GM12878 (cell line): ENCODE measurements around the gene ENOX1. TPM values are rescaled to one million over a fixed set of nuclear protein-coding genes. Genes with fewer than 3 reads are reported as not detected.

Experiments
- ATAC-seq: fragments of 200-7000 bp; cut with Tn5 transposase; 3 replicates; pipeline ENCODE4 v1.9.1; 2020; ENCODE audit warnings: mild to moderate bottlenecking, moderate library complexity
- BruUV-seq: library from RNA; stranded (reverse); fragments of 400-500 nt; replicated peaks from 2 replicates; lab custom pipeline; 2021; lab: Mats Ljungman, UMichigan
- CTCF ChIA-PET: fragments of 300-600 bp; sonication (Branson Sonifier 250); formaldehyde crosslinking; extraction: SDS; loops from one replicate; lab custom pipeline; 2021; ENCODE audit warnings: inconsistent platforms; lab: Yijun Ruan, JAX
- POLR2A ChIA-PET: fragments of 350-600 bp; formaldehyde crosslinking; extraction: SDS; loops from one replicate; lab custom pipeline; 2021; ENCODE audit warnings: inconsistent platforms; lab: Charles Lee
- RAD21 ChIA-PET: fragments of 300-600 bp; sonication (Branson Sonifier 250); formaldehyde crosslinking; loops from one replicate; lab custom pipeline; 2023; ENCODE audit warnings: antibody characterized with exemption; ENCODE audit not compliant: unreplicated experiment; lab: Charles Lee
- SMC1A ChIA-PET: fragments of 300-600 bp; sonication (Branson Sonifier 250); formaldehyde crosslinking; loops from one replicate; lab custom pipeline; 2023; ENCODE audit not compliant: unreplicated experiment, uncharacterized antibody; lab: Charles Lee
- DNase-seq: peaks from one replicate; pipeline ENCODE4 v3.0.0-alpha.2; 2011; ENCODE audit warnings: low read depth, low spot score
- FAIRE-seq: peaks from 3 replicates; lab custom pipeline; 2011; peaks lifted over from hg19 to GRCh38; lab: Jason Lieb, UNC
- H2AFZ ChIP-seq: 2 replicates; pipeline ENCODE4 v1.6.0; 2011; ENCODE audit warnings: low read depth, low read length, control low read depth; ENCODE audit not compliant: control insufficient read depth
- H3K27ac ChIP-seq: 2 replicates; pipeline ENCODE4 v1.5.1; 2011; ENCODE audit warnings: control low read depth; ENCODE audit not compliant: control insufficient read depth, insufficient read depth
- H3K27me3 ChIP-seq, 2 experiments: replicated peaks in 1 of 2; 2 replicates each; pipeline versions ENCODE4 v1.6.0 to v1.6.1; 2011; ENCODE audit warnings: low read length in 1 of 2; ENCODE audit not compliant: control insufficient read depth in 2 of 2, insufficient read depth in 2 of 2
- H3K36me3 ChIP-seq, 2 experiments: 2 replicates each; pipeline ENCODE4 v1.5.1; 2011; ENCODE audit warnings: low read length in 1 of 2; ENCODE audit not compliant: control insufficient read depth in 2 of 2, insufficient read depth in 2 of 2
- H3K4me1 ChIP-seq: 2 replicates; pipeline ENCODE4 v1.6.1; 2011; ENCODE audit warnings: mild to moderate bottlenecking, low read length, moderate library complexity, mixed read lengths; ENCODE audit not compliant: control insufficient read depth, insufficient read depth
- H3K4me2 ChIP-seq: 2 replicates; pipeline ENCODE4 v1.6.0; 2011; ENCODE audit warnings: control low read depth; ENCODE audit not compliant: control insufficient read depth, insufficient read depth
- H3K4me3 ChIP-seq: fragments of 200-600 bp; sonication (generic); 2 replicates; pipeline ENCODE4 v1.5.1; 2016
- H3K79me2 ChIP-seq: 2 replicates; pipeline ENCODE4 v1.6.0; 2011; ENCODE audit warnings: low read length; ENCODE audit not compliant: control insufficient read depth, insufficient read depth
- H3K9ac ChIP-seq: 2 replicates; pipeline ENCODE4 v1.8.0; 2011; ENCODE audit warnings: low read length, control low read depth, mixed read lengths; ENCODE audit not compliant: control insufficient read depth, insufficient read depth
- H3K9me3 ChIP-seq: replicated peaks from 3 replicates; pipeline ENCODE4 v1.5.1; 2011; ENCODE audit warnings: mild to moderate bottlenecking, low read length; ENCODE audit not compliant: control insufficient read depth, insufficient read depth
- H4K20me1 ChIP-seq: 2 replicates; pipeline ENCODE4 v1.6.0; 2011; ENCODE audit not compliant: control insufficient read depth, insufficient read depth
- BCLAF1 ChIP-seq: fragments of 450-650 bp; IDR thresholded peaks from 2 replicates; pipeline ENCODE4 v1.6.1; 2017; ENCODE audit warnings: antibody characterized with exemption, mild to moderate bottlenecking, moderate library complexity
- CEBPB ChIP-seq, 2 experiments: fragments of 150-350 bp in 1 of 2; IDR thresholded peaks; 2 replicates each; pipeline ENCODE4 v1.6.1; 2012 to 2014; ENCODE audit warnings: low read depth in 2 of 2, low read length in 2 of 2, borderline replicate concordance in 1 of 2, inconsistent platforms in 1 of 2
- DPF2 ChIP-seq: fragments of 450-650 bp; IDR thresholded peaks from 2 replicates; pipeline ENCODE4 v1.6.1; 2017; ENCODE audit warnings: mild to moderate bottlenecking
- FOXK2 ChIP-seq: fragments of 450-650 bp; IDR thresholded peaks from 2 replicates; pipeline ENCODE4 v1.6.1; 2017; ENCODE audit warnings: mild to moderate bottlenecking, moderate library complexity
- GATAD2B ChIP-seq: fragments of 450-650 bp; conservative IDR thresholded peaks from 2 replicates; pipeline ENCODE4 v1.6.1; 2017; ENCODE audit warnings: low read depth, mild to moderate bottlenecking, moderate library complexity
- MEF2A ChIP-seq: IDR thresholded peaks from 2 replicates; pipeline ENCODE4 v1.6.1; 2011; ENCODE audit warnings: low read depth, mild to moderate bottlenecking, low read length, moderate library complexity; ENCODE audit not compliant: insufficient read depth
- NR2F1 ChIP-seq: fragments of 450-650 bp; conservative IDR thresholded peaks from 2 replicates; pipeline ENCODE4 v1.6.1; 2017; ENCODE audit warnings: mild to moderate bottlenecking
- PAX8 ChIP-seq: fragments of 450-650 bp; IDR thresholded peaks from 2 replicates; pipeline ENCODE4 v1.6.1; 2017; ENCODE audit warnings: mild to moderate bottlenecking, moderate library complexity
- POU2F2 ChIP-seq: IDR thresholded peaks from 3 replicates; pipeline ENCODE4 v1.6.1; 2011; ENCODE audit warnings: low read depth, mild to moderate bottlenecking, low read length, borderline replicate concordance
- SPI1 ChIP-seq: IDR thresholded peaks from 2 replicates; pipeline ENCODE4 v1.6.1; 2011; ENCODE audit warnings: low read depth, mild to moderate bottlenecking, low read length, moderate library complexity, borderline replicate concordance; ENCODE audit not compliant: insufficient read depth
- SUZ12 ChIP-seq: fragments of 200-600 bp; sonication (generic); IDR thresholded peaks from one replicate; pipeline ENCODE4 v1.6.1; 2018; ENCODE audit warnings: antibody characterized with exemption, mild to moderate bottlenecking; ENCODE audit not compliant: unreplicated experiment
- TCF7 ChIP-seq: IDR thresholded peaks from 2 replicates; pipeline ENCODE4 v1.6.1; 2014; ENCODE audit warnings: antibody characterized with exemption, borderline replicate concordance
- WGBS: methylation state at CpG from one replicate; pipeline ENCODE4 v1.1.6; 2016; ENCODE audit warnings: low lambda C conversion rate; ENCODE audit not compliant: insufficient replicate concordance, insufficient coverage; ENCODE audit errors: missing lambda C conversion rate; 5-methylcytosine and 5-hydroxymethylcytosine counted together
- in situ Hi-C: fragments of 300-500 bp; cut with MboI; formaldehyde crosslinking; loops from 9 replicates; pipeline ENCODE4 v1.14.3; 2018; ENCODE audit warnings: mixed read lengths
- intact Hi-C: fragments of 100-400 bp; cut with micrococcal nuclease; formaldehyde crosslinking; loops from one replicate; pipeline ENCODE4 v1.14.2; 2022; ENCODE audit not compliant: unreplicated experiment
- polyA plus RNA-seq, 11 experiments: library from polyadenylated mRNA; depleted of rRNA in 4 of 11; unstranded in 6 of 11; stranded (reverse) in 5 of 11; fragments of >200 nt; fragmentation: Nextera tagmentation in 4 of 11; fragmentation: Illumina TruSeq in 1 of 11; extraction: Ambion mirVana in 4 of 11; extraction: Trizol in 1 of 11; gene quantifications; 1 replicate in 1 of 11; 2 replicates in 10 of 11; pipeline versions ENCODE4 v1.2.1 to v1.2.3, GENCODE V29; 2011 to 2016; ENCODE audit warnings: inconsistent platforms in 2 of 11, missing spikeins in 2 of 11, low read depth in 1 of 11
- total RNA-seq, 4 experiments: library from RNA; depleted of rRNA in 3 of 4; stranded (reverse); fragments of >200 nt in 3 of 4; fragmentation: Illumina TruSeq in 1 of 4; extraction: Trizol in 1 of 4; gene quantifications; 2 replicates each; pipeline versions ENCODE4 v1.2.1 to v1.2.3, GENCODE V29; 2013 to 2021
- TF ChIP-seq, protein P1 (sequence below): fragments of 450-650 bp; IDR thresholded peaks from 2 replicates; pipeline ENCODE4 v1.6.1; 2016; ENCODE audit warnings: mild to moderate bottlenecking

The ENOX1 gene
- total and polyA plus RNA-seq, 10 of the 15 experiments (the other 5 are each of a cell fraction or from before 2014, with no cell fraction given), result 0.11 to 0.26 (median 0.15) TPM

DNA sequence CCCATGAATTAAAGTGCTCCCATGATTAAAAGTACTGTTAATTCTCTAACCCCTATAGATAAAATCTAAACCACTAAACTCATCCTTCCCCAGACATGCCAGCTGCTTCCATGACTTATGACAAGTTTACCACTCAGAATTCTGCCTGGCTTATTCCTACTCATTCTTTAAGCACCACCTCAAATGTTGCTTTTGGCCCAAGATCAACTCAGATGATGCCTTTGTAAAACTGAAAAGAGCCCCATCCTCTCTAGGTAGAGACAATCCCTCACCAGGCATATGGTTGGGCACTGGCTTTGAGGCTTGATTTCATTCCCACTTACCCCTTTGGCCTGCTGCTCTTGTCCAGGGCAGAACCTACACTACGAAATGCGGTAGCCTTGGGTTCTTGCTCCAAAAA is 513.4 kb downstream of the ENOX1 start:
- no peak for FAIRE-seq
- ATAC-seq, result no peak
- ChIA-PET CTCF (no interaction called here), SMC1A (no interaction called here), POLR2A (no interaction called here), RAD21 (no interaction called here)
- H3K4me2 ChIP-seq, result no peak overlapping the region
- no peaks in the 10 kb centered on the region for H3K36me3 ChIP-seq
- H3K4me3 ChIP-seq, result no peak overlapping the region
- WGBS, result 70% methylated on average over 2 of the region's 2 CpGs
- H3K9me3 ChIP-seq, result no peaks in the 10 kb centered on the region
- TF ChIP-seq DPF2 (no peak), NR2F1 (no peak), CEBPB (IDR thresholded peaks at IDR 0.05; ENCODE audit: borderline replicate concordance in 1 of 2, low read depth in 2 of 2, low read length in 2 of 2) (no peak), PAX8 (no peak), SPI1 (no peak), TCF7 (no peak)
- in situ Hi-C loops (no loop called here), intact Hi-C loops (no loop called here)
- H3K79me2 ChIP-seq, result no peaks in the 10 kb centered on the region
- H4K20me1 ChIP-seq, result no peaks in the 10 kb centered on the region
- no peak overlapping the region for H2AFZ ChIP-seq
- no peak overlapping the region for H3K27ac ChIP-seq
- no peaks in the 10 kb centered on the region; a peak in 1 of 4 replicates for H3K27me3 ChIP-seq
- DNase-seq, result no peak
- H3K4me1 ChIP-seq, result no peaks in the 10 kb centered on the region
- BruUV-seq, result no TSS peak
- no peak overlapping the region for H3K9ac ChIP-seq

- no TSS peak for BruUV-seq
- ChIA-PET SMC1A (no interaction called here), CTCF (no interaction called here), RAD21 (no interaction called here), POLR2A (no interaction called here)
- no peak for DNase-seq
- Histone ChIP-seq H3K36me3 (no peaks in the 10 kb centered on the region), H4K20me1 (no peaks in the 10 kb centered on the region), H3K4me1 (peaks cover 4% of the 10 kb centered on the region; the same call in 1 of the 2 replicates), H3K4me3 (no peak overlapping the region), H2AFZ (no peak overlapping the region), H3K27me3 (no peaks in the 10 kb centered on the region; a peak in 1 of 4 replicates), H3K27ac (no peak overlapping the region), H3K4me2 (no peak overlapping the region), H3K9me3 (no peaks in the 10 kb centered on the region), H3K9ac (no peak overlapping the region), H3K79me2 (no peaks in the 10 kb centered on the region)
- ATAC-seq, result no peak
- no peak for FAIRE-seq
- 31% methylated on average over 5 of the region's 5 CpGs for WGBS
- in situ Hi-C loops (no loop called here), intact Hi-C loops (no loop called here)
- no peak for TF ChIP-seq BCLAF1
- TF ChIP-seq POU2F2, result no peak
- no peak for TF ChIP-seq MEF2A
- TF ChIP-seq GATAD2B, result no peak
- TF ChIP-seq, protein P1, sequence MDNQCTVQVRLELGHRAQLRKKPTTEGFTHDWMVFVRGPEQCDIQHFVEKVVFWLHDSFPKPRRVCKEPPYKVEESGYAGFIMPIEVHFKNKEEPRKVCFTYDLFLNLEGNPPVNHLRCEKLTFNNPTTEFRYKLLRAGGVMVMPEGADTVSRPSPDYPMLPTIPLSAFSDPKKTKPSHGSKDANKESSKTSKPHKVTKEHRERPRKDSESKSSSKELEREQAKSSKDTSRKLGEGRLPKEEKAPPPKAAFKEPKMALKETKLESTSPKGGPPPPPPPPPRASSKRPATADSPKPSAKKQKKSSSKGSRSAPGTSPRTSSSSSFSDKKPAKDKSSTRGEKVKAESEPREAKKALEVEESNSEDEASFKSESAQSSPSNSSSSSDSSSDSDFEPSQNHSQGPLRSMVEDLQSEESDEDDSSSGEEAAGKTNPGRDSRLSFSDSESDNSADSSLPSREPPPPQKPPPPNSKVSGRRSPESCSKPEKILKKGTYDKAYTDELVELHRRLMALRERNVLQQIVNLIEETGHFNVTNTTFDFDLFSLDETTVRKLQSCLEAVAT, result no peak
- no peak for TF ChIP-seq FOXK2
- TF ChIP-seq SUZ12, result no peak
These were observed 513.9 kb downstream of the ENOX1 start for GRCh38 chr13:43272851-43273250.
